SK-N-SH treated with all-trans-retinoic acid at 6 μM for 48 hours (cell line): Measurements from ENCODE around the gene MXRA8.

Experiments used
- ATAC-seq: fragments of 200-7000 bp; cut with Tn5 transposase; 3 replicates; pipeline ENCODE4 v1.9.1; 2020; ENCODE audit warnings: mild to moderate bottlenecking, moderate library complexity
- ARNTL ChIP-seq: fragments of 450-650 bp; formaldehyde crosslinking; IDR thresholded peaks from 2 replicates; pipeline ENCODE4 v1.5.0; 2020; ENCODE audit warnings: low read depth, mild to moderate bottlenecking, moderate library complexity, borderline replicate concordance
- BACH2 ChIP-seq: fragments of 250-450 bp; sonication (Bioruptor Pico); IDR thresholded peaks from 2 replicates; pipeline ENCODE4 v1.9.0; 2021; ENCODE audit warnings: mild to moderate bottlenecking, borderline replicate concordance
- CSDC2 ChIP-seq: fragments of 250-450 bp; sonication (Bioruptor Pico); IDR thresholded peaks from 2 replicates; pipeline ENCODE4 v1.5.0; 2020; ENCODE audit warnings: mild to moderate bottlenecking, moderate library complexity
- ESRRG ChIP-seq: fragments of 250-450 bp; sonication (Bioruptor Pico); IDR thresholded peaks from 2 replicates; pipeline ENCODE4 v1.6.1; 2021; ENCODE audit warnings: mild to moderate bottlenecking
- GLIS3 ChIP-seq: fragments of 250-450 bp; sonication (Bioruptor Pico); IDR thresholded peaks from 2 replicates; pipeline ENCODE4 v1.5.0; 2020; ENCODE audit warnings: mild to moderate bottlenecking, moderate library complexity
- ISL1 ChIP-seq: fragments of 250-450 bp; sonication (Bioruptor Pico); IDR thresholded peaks from 2 replicates; pipeline ENCODE4 v2.1.2; 2022; ENCODE audit warnings: mild to moderate bottlenecking, moderate library complexity
- OSR1 ChIP-seq: fragments of 250-450 bp; sonication (Bioruptor Pico); IDR thresholded peaks from 2 replicates; pipeline ENCODE4 v1.8.0; 2022; ENCODE audit warnings: moderate library complexity, mild to moderate bottlenecking, inconsistent platforms
- PPARA ChIP-seq: fragments of 250-450 bp; sonication (Bioruptor Pico); IDR thresholded peaks from 2 replicates; pipeline ENCODE4 v1.5.0; 2020; ENCODE audit warnings: mild to moderate bottlenecking, borderline replicate concordance
- SNAI2 ChIP-seq: fragments of 250-450 bp; sonication (Bioruptor Pico); IDR thresholded peaks from 2 replicates; pipeline ENCODE4 v1.5.0; 2020; ENCODE audit warnings: mild to moderate bottlenecking, moderate library complexity
- TCF4 ChIP-seq: fragments of 250-450 bp; sonication (Bioruptor Pico); IDR thresholded peaks from 2 replicates; pipeline ENCODE4 v1.8.0; 2021; ENCODE audit warnings: mild to moderate bottlenecking, moderate library complexity, borderline replicate concordance
- TOX ChIP-seq: fragments of 250-450 bp; sonication (Bioruptor Pico); IDR thresholded peaks from 2 replicates; pipeline ENCODE4 v1.8.0; 2021; ENCODE audit warnings: mild to moderate bottlenecking, moderate library complexity, borderline replicate concordance
- ZC3H10 ChIP-seq: fragments of 250-450 bp; sonication (Bioruptor Pico); IDR thresholded peaks from 2 replicates; pipeline ENCODE4 v1.5.1; 2021; ENCODE audit warnings: mild to moderate bottlenecking, moderate library complexity
- ZFP3 ChIP-seq: fragments of 250-450 bp; sonication (Bioruptor Pico); IDR thresholded peaks from 2 replicates; pipeline ENCODE4 v1.5.0; 2020; ENCODE audit warnings: mild to moderate bottlenecking, moderate library complexity
- ZFP30 ChIP-seq: fragments of 450-650 bp; formaldehyde crosslinking; IDR thresholded peaks from 2 replicates; pipeline ENCODE4 v1.5.0; 2022; ENCODE audit warnings: mild to moderate bottlenecking, moderate library complexity
- ZNF565 ChIP-seq: fragments of 450-650 bp; formaldehyde crosslinking; conservative IDR thresholded peaks from 2 replicates; pipeline ENCODE4 v1.5.0; 2020; ENCODE audit warnings: low read depth, mild to moderate bottlenecking, moderate library complexity
- ZNF70 ChIP-seq: fragments of 450-650 bp; formaldehyde crosslinking; IDR thresholded peaks from 2 replicates; pipeline ENCODE4 v1.5.0; 2020; ENCODE audit warnings: mild to moderate bottlenecking, moderate library complexity
- ZNF8 ChIP-seq: fragments of 450-650 bp; formaldehyde crosslinking; IDR thresholded peaks from 2 replicates; pipeline ENCODE4 v1.5.0; 2020; ENCODE audit warnings: mild to moderate bottlenecking, moderate library complexity
- TF ChIP-seq, protein P1 (sequence below): fragments of 250-450 bp; sonication (Bioruptor Pico); IDR thresholded peaks from 2 replicates; pipeline ENCODE4 v1.5.1; 2021; ENCODE audit warnings: mild to moderate bottlenecking, moderate library complexity
- TF ChIP-seq, protein P2 (sequence below): fragments of 250-450 bp; sonication (Bioruptor Pico); IDR thresholded peaks from 2 replicates; pipeline ENCODE4 v1.8.0; 2021; ENCODE audit warnings: low read depth, mild to moderate bottlenecking, moderate library complexity, borderline replicate concordance
- TF ChIP-seq, protein P3 (sequence below): fragments of 250-450 bp; sonication (Bioruptor Pico); IDR thresholded peaks from 2 replicates; pipeline ENCODE4 v1.8.0; 2020; ENCODE audit warnings: mild to moderate bottlenecking, moderate library complexity, borderline replicate concordance
- TF ChIP-seq, protein P4 (sequence below): fragments of 250-450 bp; sonication (Bioruptor Pico); IDR thresholded peaks from 2 replicates; pipeline ENCODE4 v1.5.0; 2020; ENCODE audit warnings: mild to moderate bottlenecking, moderate library complexity

The MXRA8 gene

DNA sequence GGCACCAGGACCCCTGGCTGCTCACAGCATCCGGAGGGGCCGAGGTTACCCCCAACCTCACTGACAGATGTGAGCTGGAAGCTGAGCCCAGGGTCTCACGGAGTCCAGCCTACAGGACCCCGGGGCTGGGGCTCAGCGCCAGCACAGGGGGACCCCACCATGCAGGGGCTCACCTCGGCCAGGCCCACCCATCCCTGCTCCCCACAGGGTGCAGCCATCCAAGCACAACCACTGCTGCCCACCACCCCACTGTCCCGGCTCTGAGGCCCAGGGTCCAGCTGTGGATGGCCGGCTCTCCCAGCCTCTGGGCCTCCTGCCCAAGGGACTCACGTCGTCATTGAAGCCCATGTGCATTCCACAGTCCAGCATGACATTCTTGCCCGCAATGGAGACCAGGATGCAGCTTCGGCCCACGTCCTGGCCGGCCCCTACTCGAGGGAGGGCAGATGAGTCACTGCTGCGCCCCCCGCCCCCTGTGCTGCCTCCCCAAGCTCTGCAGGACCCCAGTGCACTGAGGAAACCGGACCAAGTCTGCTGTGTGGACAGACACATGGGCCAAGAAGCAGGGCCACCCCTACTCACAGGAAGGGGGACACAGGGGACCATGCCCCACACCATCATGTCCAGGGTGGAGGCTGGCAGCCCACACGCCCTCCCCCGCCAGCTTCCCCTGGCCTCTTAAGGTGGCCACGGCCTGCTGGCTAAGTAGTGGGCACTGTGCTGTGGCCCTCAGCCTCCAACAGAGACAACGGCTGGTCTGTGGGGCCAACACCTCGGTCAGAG lies 37.5 kb downstream of the MXRA8 start:
- TF ChIP-seq TCF4 (CRISPR knock-in tag) (no peak), OSR1 (CRISPR knock-in tag) (no peak), ZNF70 (no peak), GLIS3 (no peak)
- TF ChIP-seq, protein P1, sequence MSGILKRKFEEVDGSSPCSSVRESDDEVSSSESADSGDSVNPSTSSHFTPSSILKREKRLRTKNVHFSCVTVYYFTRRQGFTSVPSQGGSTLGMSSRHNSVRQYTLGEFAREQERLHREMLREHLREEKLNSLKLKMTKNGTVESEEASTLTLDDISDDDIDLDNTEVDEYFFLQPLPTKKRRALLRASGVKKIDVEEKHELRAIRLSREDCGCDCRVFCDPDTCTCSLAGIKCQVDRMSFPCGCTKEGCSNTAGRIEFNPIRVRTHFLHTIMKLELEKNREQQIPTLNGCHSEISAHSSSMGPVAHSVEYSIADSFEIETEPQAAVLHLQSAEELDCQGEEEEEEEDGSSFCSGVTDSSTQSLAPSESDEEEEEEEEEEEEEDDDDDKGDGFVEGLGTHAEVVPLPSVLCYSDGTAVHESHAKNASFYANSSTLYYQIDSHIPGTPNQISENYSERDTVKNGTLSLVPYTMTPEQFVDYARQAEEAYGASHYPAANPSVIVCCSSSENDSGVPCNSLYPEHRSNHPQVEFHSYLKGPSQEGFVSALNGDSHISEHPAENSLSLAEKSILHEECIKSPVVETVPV (CRISPR knock-in tag), result no peak
- ATAC-seq, result no peak

DNA sequence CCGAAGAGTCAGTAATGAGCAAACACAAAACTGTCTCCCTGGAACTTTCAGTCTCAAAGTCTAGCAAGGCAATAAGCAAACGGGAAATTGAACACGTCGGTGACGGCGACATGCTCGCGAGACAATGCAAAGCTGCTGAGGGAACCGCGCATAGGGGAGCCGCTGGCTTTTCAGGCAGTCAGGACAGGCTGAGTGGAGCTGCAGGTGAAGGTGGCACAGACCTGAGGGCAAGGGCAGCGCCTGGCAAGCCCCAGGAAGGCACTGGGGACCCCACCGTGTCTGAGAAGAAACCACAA lies 38.8 kb downstream of the MXRA8 start:
- no peak for ATAC-seq
- no peak for TF ChIP-seq GLIS3

DNA sequence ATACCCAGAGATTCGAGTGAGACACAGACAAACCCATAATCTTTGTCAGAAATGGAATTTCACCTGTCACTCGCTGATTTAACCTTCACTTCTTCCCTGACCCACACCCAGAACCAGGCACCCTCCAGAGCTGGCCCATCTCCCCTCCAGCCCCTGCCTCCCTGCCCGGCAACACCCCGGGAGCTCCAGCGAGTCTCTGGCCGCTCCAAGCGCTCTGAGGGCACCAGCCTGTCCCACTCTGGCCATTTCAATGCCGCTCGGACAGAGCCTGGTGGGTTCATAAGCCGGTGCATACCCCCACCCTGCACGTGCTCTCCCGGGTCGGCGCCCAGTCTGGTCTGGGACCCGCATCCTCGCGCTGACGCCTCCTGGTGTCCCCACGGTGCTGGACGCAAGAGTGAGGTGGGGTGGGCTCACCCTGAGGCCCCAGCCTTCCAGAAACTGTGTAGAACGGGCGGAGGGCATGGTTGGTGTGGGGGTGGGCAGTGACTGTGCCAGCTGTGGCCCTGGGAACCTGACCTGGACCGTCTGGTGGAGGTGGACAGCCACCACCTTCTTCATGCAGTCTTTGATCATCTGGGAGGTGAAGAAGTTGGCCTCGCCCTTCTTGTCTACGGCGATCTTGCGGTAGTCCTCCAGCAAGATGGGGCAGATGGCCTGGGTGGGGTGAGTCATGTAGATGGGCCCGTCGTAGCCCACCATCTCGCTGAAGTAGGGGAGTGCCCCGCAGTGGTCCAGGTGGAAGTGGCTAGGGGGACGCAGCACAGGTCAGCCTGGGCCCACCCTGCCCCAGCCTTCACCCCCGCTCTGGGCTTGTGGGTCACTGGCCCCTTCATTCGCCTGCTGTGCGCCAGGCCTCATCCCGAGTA lies 39.3 kb downstream of the MXRA8 start:
- ATAC-seq, result no peak; the same call in 2 of the 3 replicates
- TF ChIP-seq ZC3H10 (CRISPR knock-in tag) (no peak), ZNF70 (no peak), ZNF8 (no peak), ZFP3 (CRISPR knock-in tag) (no peak), GLIS3 (no peak), ZFP30 (CRISPR knock-in tag) (no peak), TOX (CRISPR knock-in tag) (no peak), ISL1 (no peak), OSR1 (CRISPR knock-in tag) (no peak), ARNTL (CRISPR knock-in tag) (no peak), ESRRG (CRISPR knock-in tag) (no peak), SNAI2 (CRISPR knock-in tag) (no peak), ZNF565 (CRISPR knock-in tag) (no peak), CSDC2 (no peak)
- TF ChIP-seq, protein P2, sequence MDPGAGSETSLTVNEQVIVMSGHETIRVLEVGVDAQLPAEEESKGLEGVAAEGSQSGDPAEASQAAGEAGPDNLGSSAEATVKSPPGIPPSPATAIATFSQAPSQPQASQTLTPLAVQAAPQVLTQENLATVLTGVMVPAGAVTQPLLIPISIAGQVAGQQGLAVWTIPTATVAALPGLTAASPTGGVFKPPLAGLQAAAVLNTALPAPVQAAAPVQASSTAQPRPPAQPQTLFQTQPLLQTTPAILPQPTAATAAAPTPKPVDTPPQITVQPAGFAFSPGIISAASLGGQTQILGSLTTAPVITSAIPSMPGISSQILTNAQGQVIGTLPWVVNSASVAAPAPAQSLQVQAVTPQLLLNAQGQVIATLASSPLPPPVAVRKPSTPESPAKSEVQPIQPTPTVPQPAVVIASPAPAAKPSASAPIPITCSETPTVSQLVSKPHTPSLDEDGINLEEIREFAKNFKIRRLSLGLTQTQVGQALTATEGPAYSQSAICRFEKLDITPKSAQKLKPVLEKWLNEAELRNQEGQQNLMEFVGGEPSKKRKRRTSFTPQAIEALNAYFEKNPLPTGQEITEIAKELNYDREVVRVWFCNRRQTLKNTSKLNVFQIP (CRISPR knock-in tag), result no peak
- TF ChIP-seq, protein P3, sequence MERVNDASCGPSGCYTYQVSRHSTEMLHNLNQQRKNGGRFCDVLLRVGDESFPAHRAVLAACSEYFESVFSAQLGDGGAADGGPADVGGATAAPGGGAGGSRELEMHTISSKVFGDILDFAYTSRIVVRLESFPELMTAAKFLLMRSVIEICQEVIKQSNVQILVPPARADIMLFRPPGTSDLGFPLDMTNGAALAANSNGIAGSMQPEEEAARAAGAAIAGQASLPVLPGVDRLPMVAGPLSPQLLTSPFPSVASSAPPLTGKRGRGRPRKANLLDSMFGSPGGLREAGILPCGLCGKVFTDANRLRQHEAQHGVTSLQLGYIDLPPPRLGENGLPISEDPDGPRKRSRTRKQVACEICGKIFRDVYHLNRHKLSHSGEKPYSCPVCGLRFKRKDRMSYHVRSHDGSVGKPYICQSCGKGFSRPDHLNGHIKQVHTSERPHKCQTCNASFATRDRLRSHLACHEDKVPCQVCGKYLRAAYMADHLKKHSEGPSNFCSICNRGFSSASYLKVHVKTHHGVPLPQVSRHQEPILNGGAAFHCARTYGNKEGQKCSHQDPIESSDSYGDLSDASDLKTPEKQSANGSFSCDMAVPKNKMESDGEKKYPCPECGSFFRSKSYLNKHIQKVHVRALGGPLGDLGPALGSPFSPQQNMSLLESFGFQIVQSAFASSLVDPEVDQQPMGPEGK (CRISPR knock-in tag), result no peak
- TF ChIP-seq, protein P4, sequence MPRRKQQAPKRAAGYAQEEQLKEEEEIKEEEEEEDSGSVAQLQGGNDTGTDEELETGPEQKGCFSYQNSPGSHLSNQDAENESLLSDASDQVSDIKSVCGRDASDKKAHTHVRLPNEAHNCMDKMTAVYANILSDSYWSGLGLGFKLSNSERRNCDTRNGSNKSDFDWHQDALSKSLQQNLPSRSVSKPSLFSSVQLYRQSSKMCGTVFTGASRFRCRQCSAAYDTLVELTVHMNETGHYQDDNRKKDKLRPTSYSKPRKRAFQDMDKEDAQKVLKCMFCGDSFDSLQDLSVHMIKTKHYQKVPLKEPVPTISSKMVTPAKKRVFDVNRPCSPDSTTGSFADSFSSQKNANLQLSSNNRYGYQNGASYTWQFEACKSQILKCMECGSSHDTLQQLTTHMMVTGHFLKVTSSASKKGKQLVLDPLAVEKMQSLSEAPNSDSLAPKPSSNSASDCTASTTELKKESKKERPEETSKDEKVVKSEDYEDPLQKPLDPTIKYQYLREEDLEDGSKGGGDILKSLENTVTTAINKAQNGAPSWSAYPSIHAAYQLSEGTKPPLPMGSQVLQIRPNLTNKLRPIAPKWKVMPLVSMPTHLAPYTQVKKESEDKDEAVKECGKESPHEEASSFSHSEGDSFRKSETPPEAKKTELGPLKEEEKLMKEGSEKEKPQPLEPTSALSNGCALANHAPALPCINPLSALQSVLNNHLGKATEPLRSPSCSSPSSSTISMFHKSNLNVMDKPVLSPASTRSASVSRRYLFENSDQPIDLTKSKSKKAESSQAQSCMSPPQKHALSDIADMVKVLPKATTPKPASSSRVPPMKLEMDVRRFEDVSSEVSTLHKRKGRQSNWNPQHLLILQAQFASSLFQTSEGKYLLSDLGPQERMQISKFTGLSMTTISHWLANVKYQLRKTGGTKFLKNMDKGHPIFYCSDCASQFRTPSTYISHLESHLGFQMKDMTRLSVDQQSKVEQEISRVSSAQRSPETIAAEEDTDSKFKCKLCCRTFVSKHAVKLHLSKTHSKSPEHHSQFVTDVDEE, result no peak

DNA sequence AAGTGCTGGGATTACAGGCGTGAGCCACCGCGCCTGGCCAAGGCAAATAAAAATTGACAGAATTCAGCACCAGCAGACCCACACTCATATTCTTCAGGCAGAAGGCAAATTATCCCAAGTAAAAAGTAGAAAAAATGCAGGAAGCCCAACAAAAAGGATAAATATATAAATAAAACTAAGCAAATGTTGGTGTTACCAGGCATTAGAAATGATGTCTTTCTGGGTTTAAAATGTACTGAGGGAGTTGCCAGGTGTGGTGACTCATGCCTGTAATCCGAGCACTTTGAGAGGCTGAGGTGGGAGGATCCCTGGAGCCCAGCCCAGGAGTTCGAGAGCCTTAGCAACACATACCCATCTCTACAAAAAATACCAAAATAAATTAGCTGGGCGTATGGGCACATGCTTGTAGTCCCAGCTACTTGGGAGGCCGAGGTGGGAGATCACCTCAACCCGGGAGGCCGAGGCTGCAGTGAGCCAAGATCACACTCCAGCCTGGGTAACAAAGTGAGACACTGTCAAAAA lies 40.2 kb downstream of the MXRA8 start:
- no peak for TF ChIP-seq PPARA (CRISPR knock-in tag)
- no peak for TF ChIP-seq SNAI2 (CRISPR knock-in tag)
- TF ChIP-seq BACH2 (CRISPR knock-in tag), result no peak
- peak; percentile 89 for ATAC-seq
